Gastroesophageal sphincter (tissue), 4 donors: ENCODE data around the gene TNNT3. TPM values are rescaled to one million over a fixed set of nuclear protein-coding genes. Genes with fewer than 3 reads are reported as not detected.

Experiments used
- ATAC-seq: fragments of 150-250 bp; one replicate; pipeline ENCODE4 v1.9.1; 2016; ENCODE audit warnings: mild to moderate bottlenecking, moderate library complexity
- H3K27ac ChIP-seq, 4 donors: fragments of 200-600 bp; sonication (generic) in 3 of 4; 1 replicate in 3 of 4; 2 replicates in 1 of 4; pipeline ENCODE4 v1.5.1; 2016 to 2019
- H3K27me3 ChIP-seq: fragments of 200-600 bp; sonication (generic); one replicate; pipeline ENCODE4 v1.5.1; 2019
- H3K36me3 ChIP-seq, 2 donors: fragments of 200-600 bp; sonication (generic); one replicate each; pipeline ENCODE4 v1.5.1; 2019; ENCODE audit warnings: control low read depth in 1 of 2
- H3K4me1 ChIP-seq, 3 donors: fragments of 200-600 bp; sonication (generic); 1 replicate in 2 of 3; 2 replicates in 1 of 3; pipeline ENCODE4 v1.5.1; 2016 to 2019; ENCODE audit warnings: control low read depth in 2 of 3
- H3K4me3 ChIP-seq, 2 donors: fragments of 200-600 bp; sonication (generic); one replicate each; pipeline ENCODE4 v1.5.1; 2019; ENCODE audit warnings: mild to moderate bottlenecking in 1 of 2, moderate library complexity in 1 of 2
- H3K9me3 ChIP-seq, 3 donors: fragments of 200-600 bp; sonication (generic); one replicate each; pipeline ENCODE4 v1.5.1; 2017 to 2019; ENCODE audit warnings: control low read depth in 2 of 3
- CTCF ChIP-seq, 4 experiments: fragments of 200-600 bp in 2 of 4; fragments of 450-650 bp in 2 of 4; sonication (generic) in 1 of 4; IDR thresholded peaks; one replicate each; pipeline ENCODE4 v1.5.1; 2017 to 2019; ENCODE audit warnings: antibody characterized with exemption in 4 of 4, mild to moderate bottlenecking in 2 of 4, moderate library complexity in 2 of 4
- EP300 ChIP-seq: sonication (generic); formaldehyde crosslinking; IDR thresholded peaks from one replicate; pipeline ENCODE4 v1.6.1; 2017; ENCODE audit warnings: antibody characterized with exemption, mild to moderate bottlenecking
- POLR2A ChIP-seq, 2 donors: fragments of 450-650 bp; IDR thresholded peaks; one replicate each; pipeline ENCODE4 v1.6.1; 2017; ENCODE audit warnings: antibody characterized with exemption in 2 of 2, mild to moderate bottlenecking in 2 of 2, moderate library complexity in 1 of 2
- POLR2AphosphoS5 ChIP-seq: sonication (generic); formaldehyde crosslinking; IDR thresholded peaks from one replicate; pipeline ENCODE4 v1.6.1; 2017; ENCODE audit warnings: antibody characterized with exemption
- WGBS, 2 donors: methylation state at CpG; one replicate each; pipeline ENCODE4 v1.1.5; 2018; ENCODE audit warnings: low coverage in 1 of 2; 5-methylcytosine and 5-hydroxymethylcytosine counted together
- total RNA-seq, 4 donors: library from RNA; depleted of rRNA; stranded (reverse); fragments of >200 nt; gene quantifications; one replicate each; pipeline ENCODE4 v1.1.0, GENCODE V29; 2016

Gene TNNT3
- total RNA-seq, 4 donors from 2014 or later = 1.7 to 4.3 (median 2.5) TPM

- no peak overlapping the region for H3K4me3 ChIP-seq
- peaks cover 0 to 25% (median 5%) of the 10 kb centered on the region in 3 donors for H3K4me1 ChIP-seq
- TF ChIP-seq EP300 = no peak
- TF ChIP-seq CTCF (IDR thresholded peaks at IDR 0.05) = no peak
- TF ChIP-seq POLR2A (IDR thresholded peaks at IDR 0.05) = no peak
- TF ChIP-seq POLR2AphosphoS5 = no peak
- no peaks in the 10 kb centered on the region for H3K36me3 ChIP-seq
- peaks cover 20% of the 10 kb centered on the region for H3K27me3 ChIP-seq
- ATAC-seq = no peak
- WGBS, 2 donors = 89% methylated on average over 5 of the region's 24 CpGs; no CpG with 5 or more reads in 1 of the 2 donors
- no peak overlapping the region for H3K27ac ChIP-seq
- H3K9me3 ChIP-seq = no peaks in the 10 kb centered on the region
Measured at GRCh38 chr11:1934335-1935155, 15.0 kb downstream of the TNNT3 start.

GRCh38 chr11:1935156-1936071 is 15.9 kb downstream of the TNNT3 start:
- Histone ChIP-seq H3K27ac (no peak overlapping the region), H3K27me3 (peaks cover 20% of the 10 kb centered on the region), H3K4me1 (peaks cover 0 to 25% (median 5%) of the 10 kb centered on the region in 3 donors), H3K9me3 (no peaks in the 10 kb centered on the region), H3K36me3 (no peaks in the 10 kb centered on the region), H3K4me3 (no peak overlapping the region)
- no peak for ATAC-seq
- TF ChIP-seq CTCF (IDR thresholded peaks at IDR 0.05) (no peak), POLR2A (IDR thresholded peaks at IDR 0.05) (no peak), EP300 (no peak), POLR2AphosphoS5 (no peak)
- no CpG with 5 or more reads among the region's 33 CpGs for WGBS, 2 donors

- Histone ChIP-seq H3K9me3 (no peaks in the 10 kb centered on the region), H3K4me1 (peaks cover 0 to 22% (median 5%) of the 10 kb centered on the region in 3 donors), H3K4me3 (no peak overlapping the region), H3K27me3 (peaks cover 20% of the 10 kb centered on the region), H3K27ac (no peak overlapping the region), H3K36me3 (no peaks in the 10 kb centered on the region)
- 80% methylated on average over 1 of the region's 34 CpGs; no CpG with 5 or more reads in 1 of the 2 donors for WGBS, 2 donors
- no peak for ATAC-seq
- TF ChIP-seq POLR2AphosphoS5 (no peak), POLR2A (IDR thresholded peaks at IDR 0.05) (no peak), EP300 (no peak), CTCF (IDR thresholded peaks at IDR 0.05) (no peak)
Measured at GRCh38 chr11:1936072-1936780, 16.7 kb downstream of the TNNT3 start.

- TF ChIP-seq POLR2AphosphoS5 (no peak), EP300 (no peak), POLR2A (IDR thresholded peaks at IDR 0.05) (no peak), CTCF (IDR thresholded peaks at IDR 0.05) (no peak)
- Histone ChIP-seq H3K27ac (no peak overlapping the region), H3K9me3 (no peaks in the 10 kb centered on the region), H3K4me1 (peaks cover 0 to 14% (median 5%) of the 10 kb centered on the region in 3 donors), H3K4me3 (no peak overlapping the region), H3K36me3 (no peaks in the 10 kb centered on the region), H3K27me3 (peaks cover 20% of the 10 kb centered on the region)
- no peak for ATAC-seq
- no CpG with 5 or more reads among the region's 34 CpGs for WGBS, 2 donors
Measured at GRCh38 chr11:1936781-1937615, 17.5 kb downstream of the TNNT3 start.
